ENCODE data around the gene SPOUT1. TPM values are rescaled to one million over a fixed set of nuclear protein-coding genes. Genes with fewer than 3 reads are reported as not detected.

The SPOUT1 gene
- total RNA-seq, 2 experiments from 2014 or later = 51.2 to 52.5 TPM

GRCh38 chr9:128805661-128806060, 23.9 kb downstream of the SPOUT1 start:
- CTCF ChIA-PET (ENCODE audit: unreplicated experiment) = interaction anchor here (1.1 kb wide), 1 partner anchor 34 kb away, joined by 3 read pairs; no protein-coding TSS in a partner anchor

DNA sequence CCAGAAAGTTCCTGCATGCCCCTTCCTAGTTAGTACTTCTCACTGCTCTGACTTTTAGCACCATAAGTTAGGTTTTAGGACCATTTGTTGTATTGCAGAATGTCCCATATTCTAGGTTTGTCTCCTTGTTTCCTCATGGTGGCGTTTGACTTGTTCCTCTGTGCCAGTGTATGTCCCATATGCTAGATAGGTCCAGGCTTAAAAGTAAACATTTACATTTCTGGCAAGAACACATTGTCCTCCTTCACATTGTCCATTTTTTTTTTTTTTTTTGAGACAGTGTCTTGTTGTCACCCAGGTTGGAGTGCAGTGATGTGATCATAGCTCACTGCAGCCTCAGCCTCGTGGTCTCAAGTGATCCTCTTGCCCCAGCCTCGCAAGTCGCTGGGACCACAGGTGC, 27.1 kb downstream of the SPOUT1 start:
- Histone ChIP-seq H3K9me3 (ENCODE audit: low read length) (no peaks in the 10 kb centered on the region), H4K20me1 (ENCODE audit: insufficient read depth, low read length) (no peaks in the 10 kb centered on the region), H3K4me1 (ENCODE audit: insufficient read depth, low read length, poor library complexity, severe bottlenecking) (no peaks in the 10 kb centered on the region), H2AFZ (ENCODE audit: low read length) (no peak overlapping the region), H3K36me3 (ENCODE audit: insufficient read depth, low read length) (peaks cover 86% of the 10 kb centered on the region), H3K4me2 (ENCODE audit: low read length) (no peak overlapping the region), H3K27ac (ENCODE audit: low read depth, low read length, poor library complexity, severe bottlenecking) (no peak overlapping the region), H3K79me2 (ENCODE audit: insufficient read depth, low read depth, low read length) (no peaks in the 10 kb centered on the region), H3K4me3 (ENCODE audit: low read depth, low read length, poor library complexity, severe bottlenecking) (no peak overlapping the region), H3K9me2 (ENCODE audit: insufficient read depth, low read length) (no peaks in the 10 kb centered on the region)
- TF ChIP-seq EZH2phosphoT487 (IDR thresholded peaks at IDR 0.05; ENCODE audit: borderline replicate concordance, low read depth, low read length) (no peak), CTCF (conservative IDR thresholded peaks at IDR 0.05; ENCODE audit: low read length) (no peak)
- ChIA-PET CTCF (ENCODE audit: unreplicated experiment) (interaction anchor here (0.6 kb wide), 1 partner anchor 20 kb away, joined by 3 read pairs; no protein-coding TSS in a partner anchor), POLR2A (no interaction called here)
- intact Hi-C loops (cut with micrococcal nuclease; ENCODE audit: unreplicated experiment) = no loop called here
- DNase-seq (ENCODE audit: low spot score) = no peak
- BruUV-seq (replicated peaks) = no TSS peak

More at GRCh38 chr9:128805661-128806060, 23.9 kb downstream of the SPOUT1 start:
- intact Hi-C loops (cut with micrococcal nuclease; ENCODE audit: unreplicated experiment) = no loop called here
- no TSS peak for BruUV-seq (replicated peaks)
- H3K79me2 ChIP-seq (ENCODE audit: insufficient read depth, low read depth, low read length) = no peaks in the 10 kb centered on the region
- H3K36me3 ChIP-seq (ENCODE audit: insufficient read depth, low read length) = peaks cover 85% of the 10 kb centered on the region
- no peak overlapping the region for H2AFZ ChIP-seq (ENCODE audit: low read length)
- no peaks in the 10 kb centered on the region for H3K4me1 ChIP-seq (ENCODE audit: insufficient read depth, low read length, poor library complexity, severe bottlenecking)
- H3K9me3 ChIP-seq (ENCODE audit: low read length) = no peaks in the 10 kb centered on the region
- no peak overlapping the region for H3K27ac ChIP-seq (ENCODE audit: low read depth, low read length, poor library complexity, severe bottlenecking)
- no peak for DNase-seq (ENCODE audit: low spot score)
- H3K4me3 ChIP-seq (ENCODE audit: low read depth, low read length, poor library complexity, severe bottlenecking) = no peak overlapping the region
- no peak overlapping the region for H3K4me2 ChIP-seq (ENCODE audit: low read length)
- no peaks in the 10 kb centered on the region for H4K20me1 ChIP-seq (ENCODE audit: insufficient read depth, low read length)
- POLR2A ChIA-PET = interaction anchor here (0.6 to 0.7 kb wide), 2 partner anchors 21 kb away, joined by 4 to 6 read pairs; no protein-coding TSS in a partner anchor
- TF ChIP-seq EZH2phosphoT487 (IDR thresholded peaks at IDR 0.05; ENCODE audit: borderline replicate concordance, low read depth, low read length) (no peak), CTCF (conservative IDR thresholded peaks at IDR 0.05; ENCODE audit: low read length) (no peak)
- H3K9me2 ChIP-seq (ENCODE audit: insufficient read depth, low read length) = no peaks in the 10 kb centered on the region

GRCh38 chr9:128800061-128800460, 29.5 kb downstream of the SPOUT1 start:
- H3K4me2 ChIP-seq (ENCODE audit: low read length) = no peak overlapping the region
- no peaks in the 10 kb centered on the region for H3K79me2 ChIP-seq (ENCODE audit: insufficient read depth, low read depth, low read length)
- intact Hi-C loops (cut with micrococcal nuclease; ENCODE audit: unreplicated experiment) = no loop called here
- no peak overlapping the region for H3K27ac ChIP-seq (ENCODE audit: low read depth, low read length, poor library complexity, severe bottlenecking)
- no peak overlapping the region for H2AFZ ChIP-seq (ENCODE audit: low read length)
- H3K4me3 ChIP-seq (ENCODE audit: low read depth, low read length, poor library complexity, severe bottlenecking) = no peak overlapping the region
- H3K36me3 ChIP-seq (ENCODE audit: insufficient read depth, low read length) = peaks cover 80% of the 10 kb centered on the region
- TF ChIP-seq EZH2phosphoT487 (IDR thresholded peaks at IDR 0.05; ENCODE audit: borderline replicate concordance, low read depth, low read length) (no peak), CTCF (conservative IDR thresholded peaks at IDR 0.05; ENCODE audit: low read length) (no peak)
- H3K9me3 ChIP-seq (ENCODE audit: low read length) = no peaks in the 10 kb centered on the region
- no TSS peak for BruUV-seq (replicated peaks)
- H4K20me1 ChIP-seq (ENCODE audit: insufficient read depth, low read length) = no peaks in the 10 kb centered on the region
- H3K4me1 ChIP-seq (ENCODE audit: insufficient read depth, low read length, poor library complexity, severe bottlenecking) = no peaks in the 10 kb centered on the region
- DNase-seq (ENCODE audit: low spot score) = no peak
- ChIA-PET POLR2A (interaction anchor here (0.7 kb wide), 1 partner anchor 11 kb away, joined by 5 read pairs; no protein-coding TSS in a partner anchor), CTCF (ENCODE audit: unreplicated experiment) (no interaction called here)
- no peaks in the 10 kb centered on the region for H3K9me2 ChIP-seq (ENCODE audit: insufficient read depth, low read length)

All from OCI-LY7 (cell line).